LNCaP clone FGC (cell line): ENCODE measurements around the gene NFAT5.
"Not testable (repeated sequence)": the region's sequence is repeated elsewhere in the genome, so short reads cannot be mapped to it uniquely, and the experiment has no call there.

Experiments used
- DNase-seq: peaks from one replicate; pipeline ENCODE4 v3.0.0-alpha.2; 2011; ENCODE audit warnings: low read depth
- H3K4me3 ChIP-seq: 2 replicates; pipeline ENCODE4 v1.5.1; 2011; ENCODE audit warnings: mild to moderate bottlenecking, low read depth, low read length, control low read depth
- TF ChIP-seq, protein P1 (sequence below): IDR thresholded peaks from 2 replicates; pipeline ENCODE4 v1.5.1; 2012; ENCODE audit warnings: mild to moderate bottlenecking; ENCODE audit not compliant: control insufficient read depth, insufficient read depth; ENCODE audit errors: extremely low read depth

The NFAT5 gene

DNA sequence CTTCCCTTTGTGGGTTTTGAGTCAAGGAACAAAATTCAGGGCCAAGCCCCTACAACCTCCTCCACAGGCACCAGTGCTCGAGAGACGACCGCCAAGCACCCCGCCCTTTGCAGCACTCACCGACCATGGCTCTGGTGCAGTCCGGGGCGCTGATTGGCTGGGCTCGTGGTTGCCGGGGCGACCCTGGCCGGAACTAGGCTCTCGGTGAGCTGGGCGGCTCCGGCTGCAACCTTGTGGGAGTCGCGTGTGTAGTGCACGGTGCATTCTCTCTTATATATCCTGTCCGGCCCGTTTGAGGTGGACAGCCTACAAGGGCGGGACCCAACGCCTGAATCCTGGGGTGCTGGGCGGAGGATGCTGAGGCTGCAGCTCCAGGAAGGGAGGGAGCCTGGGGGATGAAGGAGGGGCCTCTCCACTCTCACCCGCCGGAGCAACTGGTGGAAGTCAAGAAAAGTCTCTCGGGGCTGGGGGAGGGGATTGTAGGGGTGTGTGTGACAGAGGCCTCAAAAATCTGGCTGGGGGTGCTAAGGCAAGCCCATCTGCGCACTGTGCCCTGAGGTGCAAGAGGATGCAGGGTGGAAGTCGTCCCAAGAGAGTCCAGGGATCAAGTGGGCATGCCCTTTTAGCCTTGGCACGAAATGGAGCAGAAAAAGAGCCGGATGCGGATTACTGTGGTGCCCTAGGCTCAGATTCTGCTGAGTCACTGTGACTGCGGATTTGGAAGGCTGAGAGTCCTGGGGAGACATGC is 160.7 kb downstream of the NFAT5 start, which contains the start of gene NQO1:
TSS of gene NQO1 (minus strand) at position 248 of the 748 bp plus-strand sequence. CDS start at position 127, 121 bp downstream.
- TF ChIP-seq, protein P1, sequence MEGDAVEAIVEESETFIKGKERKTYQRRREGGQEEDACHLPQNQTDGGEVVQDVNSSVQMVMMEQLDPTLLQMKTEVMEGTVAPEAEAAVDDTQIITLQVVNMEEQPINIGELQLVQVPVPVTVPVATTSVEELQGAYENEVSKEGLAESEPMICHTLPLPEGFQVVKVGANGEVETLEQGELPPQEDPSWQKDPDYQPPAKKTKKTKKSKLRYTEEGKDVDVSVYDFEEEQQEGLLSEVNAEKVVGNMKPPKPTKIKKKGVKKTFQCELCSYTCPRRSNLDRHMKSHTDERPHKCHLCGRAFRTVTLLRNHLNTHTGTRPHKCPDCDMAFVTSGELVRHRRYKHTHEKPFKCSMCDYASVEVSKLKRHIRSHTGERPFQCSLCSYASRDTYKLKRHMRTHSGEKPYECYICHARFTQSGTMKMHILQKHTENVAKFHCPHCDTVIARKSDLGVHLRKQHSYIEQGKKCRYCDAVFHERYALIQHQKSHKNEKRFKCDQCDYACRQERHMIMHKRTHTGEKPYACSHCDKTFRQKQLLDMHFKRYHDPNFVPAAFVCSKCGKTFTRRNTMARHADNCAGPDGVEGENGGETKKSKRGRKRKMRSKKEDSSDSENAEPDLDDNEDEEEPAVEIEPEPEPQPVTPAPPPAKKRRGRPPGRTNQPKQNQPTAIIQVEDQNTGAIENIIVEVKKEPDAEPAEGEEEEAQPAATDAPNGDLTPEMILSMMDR: no peak
- DNase-seq: peak; percentile 85

DNA sequence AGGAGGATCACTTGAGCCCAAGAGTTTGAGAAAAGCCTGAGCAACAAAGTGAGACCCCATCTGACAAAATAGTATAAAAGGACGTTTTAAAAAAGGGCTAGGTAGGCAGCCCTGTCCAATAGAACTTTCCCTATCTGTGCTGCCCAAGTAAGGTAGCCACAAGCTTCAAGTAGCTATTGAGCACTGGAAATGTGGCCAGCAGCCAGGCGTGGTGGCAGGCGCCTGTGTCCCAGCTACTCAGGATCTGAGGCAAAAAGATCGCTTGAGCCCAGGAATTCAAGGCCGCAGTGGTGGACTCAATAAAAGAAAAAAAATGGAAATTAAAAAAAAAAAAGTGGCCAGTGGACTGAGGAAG is 162.1 kb downstream of the NFAT5 start:
- TF ChIP-seq, protein P1: no peak
- DNase-seq: no peak
- no peak overlapping the region for H3K4me3 ChIP-seq

More for the DNA sequence above, 160.7 kb downstream of the NFAT5 start, which contains the start of gene NQO1:
- peak within 1 kb of the TSS; percentile 65 for H3K4me3 ChIP-seq

DNA sequence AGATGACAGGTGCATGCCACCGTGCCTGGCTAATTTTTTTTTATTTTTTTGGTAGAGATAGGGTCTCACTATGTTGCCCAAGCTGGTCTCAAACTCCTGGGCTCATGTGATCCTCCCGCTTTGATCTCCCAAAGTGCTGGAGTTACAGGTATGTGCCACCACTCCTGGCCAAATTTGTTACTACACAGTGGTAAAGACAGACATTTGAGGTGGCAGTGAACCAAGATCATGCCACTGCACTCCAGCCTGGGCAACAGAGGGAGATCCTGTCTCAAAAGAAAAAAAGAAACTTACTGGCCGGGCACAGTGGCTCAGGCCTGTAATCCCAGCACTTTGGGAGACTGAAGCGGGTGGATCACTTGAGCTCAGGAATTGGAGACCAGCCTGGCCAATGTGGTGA is 163.3 kb downstream of the NFAT5 start:
- not testable (repeated sequence) for DNase-seq

DNA sequence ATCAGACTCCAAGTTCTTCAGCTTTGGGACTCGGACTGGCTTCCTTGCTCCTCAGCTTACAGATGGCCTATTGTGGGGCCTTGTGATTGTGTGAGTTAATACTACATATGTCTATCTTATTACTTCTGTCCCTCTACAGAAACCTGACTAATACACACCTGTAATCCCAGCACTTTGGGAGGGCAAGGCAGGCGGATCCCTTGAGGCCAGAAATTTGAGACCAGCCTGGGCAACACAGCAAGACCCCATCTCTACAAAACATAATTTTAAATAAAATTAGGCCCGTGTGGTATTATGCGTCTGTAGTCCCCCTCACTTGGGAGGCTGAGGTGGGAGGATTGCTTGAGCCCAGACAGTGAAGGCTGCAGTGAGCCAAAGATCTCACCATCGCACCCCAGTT is 165.5 kb downstream of the NFAT5 start:
- DNase-seq, H3K4me3 ChIP-seq: not testable (repeated sequence)

More for the DNA sequence above, 163.3 kb downstream of the NFAT5 start:
- not testable (repeated sequence) for H3K4me3 ChIP-seq

- TF ChIP-seq, protein P1: no peak
Measured at GRCh38 chr16:69732101-69732500, 166.3 kb downstream of the NFAT5 start.

DNA sequence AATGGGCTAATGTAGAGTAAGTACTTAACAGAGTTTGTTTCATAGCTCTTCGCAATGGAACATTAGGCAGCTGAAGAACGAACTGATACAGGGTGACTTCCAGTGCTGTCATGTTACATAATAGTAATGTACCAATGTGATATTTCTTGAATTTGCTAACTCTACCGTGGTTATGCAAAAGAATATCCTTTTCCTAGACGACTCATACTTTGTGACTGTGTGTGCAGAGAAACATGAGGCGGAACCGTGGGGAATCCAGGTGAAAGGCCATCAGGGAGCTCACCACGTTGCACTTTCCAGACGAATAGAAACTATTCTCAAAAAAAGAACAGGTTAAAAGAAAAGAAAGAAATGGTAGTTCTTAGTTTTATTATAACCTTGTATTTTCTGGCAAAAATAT is 175.8 kb downstream of the NFAT5 start:
- TF ChIP-seq, protein P1: no peak
- DNase-seq: no peak
- no peak overlapping the region for H3K4me3 ChIP-seq

More at GRCh38 chr16:69732101-69732500, 166.3 kb downstream of the NFAT5 start:
- no peak for DNase-seq
- no peak overlapping the region for H3K4me3 ChIP-seq

DNA sequence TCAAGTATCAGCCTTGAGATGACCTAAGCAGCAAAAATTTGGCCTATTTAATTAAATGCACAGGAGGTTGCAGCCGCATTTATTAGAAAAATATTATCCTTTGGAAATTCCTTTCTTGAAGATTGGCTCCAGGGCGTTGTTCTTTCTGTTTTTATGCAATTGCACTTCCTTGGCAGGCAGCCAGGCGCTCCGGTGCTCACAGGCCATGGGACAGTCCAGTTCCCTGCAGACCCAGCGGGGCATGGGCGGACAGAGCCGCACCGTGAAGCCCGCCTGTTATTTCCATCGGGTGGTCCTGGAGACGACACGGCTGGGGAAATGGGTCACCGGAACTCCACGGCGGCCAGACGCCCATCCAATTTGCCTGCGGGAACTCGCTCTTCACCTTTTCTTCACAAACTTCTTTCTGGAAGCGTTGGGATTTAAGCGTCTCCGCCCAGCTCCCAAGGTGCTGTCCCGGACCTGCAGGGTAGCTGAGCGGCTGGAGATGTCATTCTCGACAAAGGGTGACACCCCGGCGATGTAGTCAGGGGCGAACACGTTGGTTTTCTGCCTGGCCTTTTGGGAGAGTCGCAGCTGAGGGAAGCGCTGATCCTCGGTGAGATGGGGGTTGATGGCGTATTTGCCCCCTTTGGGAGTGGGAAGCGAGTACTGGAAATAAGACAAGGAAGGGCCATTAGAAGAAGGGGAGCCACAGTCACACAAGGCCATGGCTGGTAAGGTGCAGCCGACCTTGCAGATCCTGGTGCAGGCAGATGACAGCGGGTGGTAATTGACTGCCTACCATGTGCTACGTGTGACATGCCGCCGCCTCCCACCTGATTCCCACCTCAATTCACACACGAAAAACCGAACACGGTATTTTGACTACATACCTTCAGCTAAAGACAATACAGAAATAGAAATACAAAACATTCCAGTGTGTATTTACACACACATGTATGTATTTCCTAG is 176.5 kb downstream of the NFAT5 start:
- TF ChIP-seq, protein P1: no peak
- no peak for DNase-seq
- H3K4me3 ChIP-seq: no peak overlapping the region
